Heart left ventricle (tissue), 16 donors: ENCODE results near the gene ENKUR. TPM values are rescaled to one million over a fixed set of nuclear protein-coding genes. Genes with fewer than 3 reads are reported as not detected.

Experiments used
- ATAC-seq, 4 donors: fragments of 200-7000 bp; cut with Tn5 transposase; one replicate each; pipeline ENCODE4 v1.9.1; 2020 to 2022; ENCODE audit warnings: moderate library complexity in 4 of 4, mild to moderate bottlenecking in 3 of 4, moderate number of reproducible peaks in 1 of 4
- DNase-seq, 5 donors: peaks; one replicate each; pipeline ENCODE4 v3.0.0-alpha.2; 2020
- H3K27ac ChIP-seq, 12 donors: fragments of 200-600 bp; sonication (generic) in 4 of 12; one replicate each; pipeline versions ENCODE4 v1.5.0 to v1.8.0; 2016 to 2022; ENCODE audit warnings: mild to moderate bottlenecking in 2 of 12
- H3K27me3 ChIP-seq, 9 donors: fragments of 200-600 bp; sonication (generic) in 2 of 9; one replicate each; pipeline versions ENCODE4 v1.5.1 to v1.8.0; 2016 to 2022; ENCODE audit warnings: mild to moderate bottlenecking in 3 of 9
- H3K36me3 ChIP-seq, 9 donors: fragments of 200-600 bp; sonication (generic) in 2 of 9; one replicate each; pipeline versions ENCODE4 v1.5.0 to v1.8.0; 2018 to 2022; ENCODE audit warnings: mild to moderate bottlenecking in 2 of 9
- H3K4me1 ChIP-seq, 12 donors: fragments of 200-600 bp; sonication (generic) in 4 of 12; one replicate each; pipeline versions ENCODE4 v1.5.0 to v1.8.0; 2016 to 2022; ENCODE audit warnings: mild to moderate bottlenecking in 3 of 12
- H3K4me3 ChIP-seq, 12 donors: fragments of 200-600 bp; sonication (generic) in 4 of 12; one replicate each; pipeline versions ENCODE4 v1.5.0 to v1.8.0; 2017 to 2022; ENCODE audit warnings: mild to moderate bottlenecking in 9 of 12, moderate library complexity in 4 of 12
- H3K9me3 ChIP-seq, 12 donors: fragments of 200-600 bp; sonication (generic) in 4 of 12; one replicate each; pipeline versions ENCODE4 v1.5.0 to v1.8.0; 2016 to 2022; ENCODE audit warnings: mild to moderate bottlenecking in 1 of 12
- CTCF ChIP-seq, 12 donors: fragments of 200-600 bp; sonication (generic) in 4 of 12; IDR thresholded peaks; one replicate each; pipeline versions ENCODE4 v1.5.0 to v1.8.0; 2018 to 2022; ENCODE audit warnings: antibody characterized with exemption in 12 of 12, mild to moderate bottlenecking in 5 of 12
- POLR2A ChIP-seq, 2 donors: fragments of 450-650 bp; IDR thresholded peaks; one replicate each; pipeline ENCODE4 v1.6.1; 2017; ENCODE audit warnings: antibody characterized with exemption in 2 of 2, mild to moderate bottlenecking in 2 of 2, moderate library complexity in 2 of 2
- WGBS, 4 donors: extraction: QIAGEN DNeasy Blood & Tissue Kit in 2 of 4; methylation state at CpG; one replicate each; pipeline versions ENCODE4 v1.1.5 to v1.1.7; 2013 to 2018; 5-methylcytosine and 5-hydroxymethylcytosine counted together
- intact Hi-C, 10 donors: fragments of 100-400 bp; cut with DNase I; formaldehyde crosslinking; loops; one replicate each; pipeline versions ENCODE4 v1.11.1 to v1.14.2; 2022
- long read RNA-seq, 3 donors: library from polyadenylated mRNA; unstranded; transcript quantifications; one replicate each; pipeline ENCODE4 v2.0.0, GENCODE V29; 2020 to 2021
- polyA plus RNA-seq, 2 donors: library from polyadenylated mRNA; stranded (reverse); fragments of 200-250 nt; gene quantifications; one replicate each; pipeline ENCODE4 v1.2.3, GENCODE V29; 2013
- total RNA-seq, 9 donors: library from RNA; depleted of rRNA in 2 of 9; stranded (reverse); fragments of >200 nt in 2 of 9; fragmentation: NEBNext Ultra II Directional in 3 of 9; extraction: Animal tissue kit (Norgen Biotek cat#: 25700) in 3 of 9; gene quantifications; one replicate each; pipeline versions ENCODE4 v1.1.0 to v1.2.4, GENCODE V29; 2016 to 2023
- donor health status: ischemic (EF 13 %, LVEDD 7.1; RV severe dilation, severe dysfunction).
- donor health status: healthy with polysubstance abuse.
- donor health status: DM: no; HTN: yes; CAD: no.
- donor health status: DM: no; HTN: no; CAD: no.
- donor health status: ischemic (EF 25% LVEDD 6.9; RV normal size, moderate dysfunction).
- donor health status: ischemic (EF 25% LVEDD 5.7; RV mildly dilated, moderate dysfunction).
- donor health status: healthy.
- donor health status: DM: yes; HTN: yes; CAD: no.
- donor health status: ischemic (EF 35%, LVEDD 5.7; RV mildly dilated, moderate dysfunction).
- donor health status: nonischemic (EF 11% LVEDD 7.7; RV severe dilation, severe dysfunction).
- donor health status: DM: yes; HTN: yes; CAD: no.
- donor health status: PGD.
- donor health status: ischemic (EF 29% LVEDD 5.4; RV normal size, mild dysfunction).
- donor health status: nonischemic (EF 23%, LVEDD 6.1; RV moderate dilation, normal function).

Gene ENKUR
- total RNA-seq (under 1 TPM in 3 of 9 donors, not detected in 6; 0.12 to 0.20 (median 0.18) TPM), polyA plus RNA-seq (under 1 TPM in 1 of 2 donors, not detected in 1; 0.19 TPM)
- long read RNA-seq, donor 1: 0 reads
- long read RNA-seq, donor 2: 0 reads
- long read RNA-seq, donor 3: 0 reads

- intact Hi-C loops: loop anchor here in 6 of 10 donors (1.0 to 10.0 kb wide), 9 partner anchors 65 to 381 kb away; partner anchors contain the start of gene ARHGAP21 (in 3 of the 6)
- Histone ChIP-seq H3K36me3 (no peaks in the 10 kb centered on the region), H3K4me1 (peaks cover 0 to 23% (median 9%) of the 10 kb centered on the region in 12 donors), H3K27me3 (no peaks in the 10 kb centered on the region), H3K27ac (peak within 1 kb of the TSS; percentile 72 to 98 (median 92)), H3K9me3 (no peaks in the 10 kb centered on the region), H3K4me3 (peak within 1 kb of the TSS; percentile 41 to 80 (median 68))
- TF ChIP-seq POLR2A (IDR thresholded peaks at IDR 0.05) (no peak), CTCF (IDR thresholded peaks at IDR 0.05) (no peak)
- DNase-seq (peak; percentile 90 to 96 (median 90)), ATAC-seq (peak; percentile 45 to 61 (median 60))
- WGBS, 4 donors: 1 to 2% (median 1%) methylated on average over 16 of the region's 16 CpGs
Measured at GRCh38 chr10:25015828-25016375, at the start of gene ENKUR. ENKUR (minus strand) TSS chr10:25016158; CDS start chr10:25015936, 222 bp downstream.

GRCh38 chr10:25064401-25064800 is 48.4 kb upstream of the ENKUR start:
- H3K27ac ChIP-seq: no peak overlapping the region
- DNase-seq: no peak
- no peak for ATAC-seq
- H3K4me3 ChIP-seq: no peak overlapping the region
- no peaks in the 10 kb centered on the region for H3K36me3 ChIP-seq
- intact Hi-C loops: loop anchor here in 1 of 10 donors (5.0 kb wide), 1 partner anchor 37 kb away; no protein-coding TSS in a partner anchor
- H3K27me3 ChIP-seq: no peaks in the 10 kb centered on the region
- TF ChIP-seq CTCF (IDR thresholded peaks at IDR 0.05): no peak
- TF ChIP-seq POLR2A (IDR thresholded peaks at IDR 0.05): no peak
- WGBS, 4 donors: 90 to 95% (median 93%) methylated on average over 2 of the region's 2 CpGs
- H3K9me3 ChIP-seq: no peaks in the 10 kb centered on the region
- H3K4me1 ChIP-seq: peaks cover 0 to 8% (median 0%) of the 10 kb centered on the region in 12 donors

GRCh38 chr10:25063644-25064043 is 47.7 kb upstream of the ENKUR start:
- intact Hi-C loops: loop anchor here in 1 of 10 donors (5.0 kb wide), 1 partner anchor 36 kb away; no protein-coding TSS in a partner anchor
- H3K27me3 ChIP-seq: no peaks in the 10 kb centered on the region
- no peaks in the 10 kb centered on the region for H3K36me3 ChIP-seq
- WGBS, 4 donors: 92 to 96% (median 95%) methylated on average over 8 of the region's 8 CpGs
- DNase-seq (no peak), ATAC-seq (no peak)
- H3K27ac ChIP-seq: no peak overlapping the region
- H3K4me1 ChIP-seq: peaks cover 0 to 8% (median 0%) of the 10 kb centered on the region in 12 donors
- H3K9me3 ChIP-seq: no peaks in the 10 kb centered on the region
- no peak for TF ChIP-seq CTCF (IDR thresholded peaks at IDR 0.05)
- no peak for TF ChIP-seq POLR2A (IDR thresholded peaks at IDR 0.05)
- H3K4me3 ChIP-seq: no peak overlapping the region

- no peaks in the 10 kb centered on the region for H3K36me3 ChIP-seq
- intact Hi-C loops: loop anchor here in 1 of 10 donors (5.0 kb wide), 1 partner anchor 36 kb away; no protein-coding TSS in a partner anchor
- H3K9me3 ChIP-seq: no peaks in the 10 kb centered on the region
- no peak overlapping the region for H3K27ac ChIP-seq
- ATAC-seq (no peak), DNase-seq (no peak)
- H3K27me3 ChIP-seq: no peaks in the 10 kb centered on the region
- 98 to 100% (median 100%) methylated on average over 1 of the region's 1 CpG for WGBS, 4 donors
- TF ChIP-seq POLR2A (IDR thresholded peaks at IDR 0.05) (no peak), CTCF (IDR thresholded peaks at IDR 0.05) (no peak)
- H3K4me1 ChIP-seq: peaks cover 0 to 8% (median 0%) of the 10 kb centered on the region in 12 donors
- H3K4me3 ChIP-seq: no peak overlapping the region
Measured at GRCh38 chr10:25063157-25063556, 47.2 kb upstream of the ENKUR start.
